Retinal pigment epithelial cell (primary cell): Measurements from ENCODE around the gene LIPE.

Source experiments
- DNase-seq: peaks from one replicate; pipeline ENCODE4 v3.0.0-alpha.2; 2010; ENCODE audit warnings: low read depth
- H3K4me3 ChIP-seq: 2 replicates; pipeline ENCODE4 v1.5.1; 2011; ENCODE audit warnings: mild to moderate bottlenecking, low read length, control low read depth, moderate library complexity
- CTCF ChIP-seq: conservative IDR thresholded peaks from 2 replicates; pipeline ENCODE4 v1.5.1; 2011; ENCODE audit warnings: low read depth, low read length, control low read depth, inconsistent platforms

The LIPE gene

GRCh38 chr19:42443944-42444398 lies 16.8 kb upstream of the LIPE start:
- TF ChIP-seq CTCF: no peak
- DNase-seq: no peak
- no peak overlapping the region for H3K4me3 ChIP-seq

DNA sequence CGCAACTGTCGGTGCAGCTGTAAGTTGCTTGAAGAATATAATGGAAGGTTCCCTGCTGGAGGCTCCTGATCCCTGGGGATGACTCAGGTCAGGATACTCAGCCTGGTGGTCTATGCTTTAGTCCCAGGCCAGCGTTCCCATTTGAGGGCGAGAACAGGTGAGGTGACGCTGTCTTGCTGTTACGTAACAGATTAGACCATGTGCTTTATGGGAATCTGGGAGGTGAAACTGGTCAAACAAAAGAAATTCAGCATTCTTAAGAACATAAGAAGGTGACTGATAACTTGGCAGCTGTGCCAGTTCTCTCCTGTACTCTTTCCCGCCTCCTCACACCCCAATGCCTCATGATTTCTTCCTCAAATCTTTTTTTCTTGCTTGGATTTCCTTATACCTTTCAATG lies 15.6 kb upstream of the LIPE start, which contains the start of gene CXCL17:
Gene CXCL17, minus strand, starts transcription at position 114 of the 400 bp plus-strand sequence. CDS start 114 bp downstream, outside the sequence.
- TF ChIP-seq CTCF: no peak
- DNase-seq: no peak
- no peak within 1 kb of the TSS for H3K4me3 ChIP-seq

GRCh38 chr19:42441049-42441445 lies 13.9 kb upstream of the LIPE start:
- DNase-seq: no peak
- TF ChIP-seq CTCF: no peak
- no peak overlapping the region for H3K4me3 ChIP-seq

GRCh38 chr19:42440357-42441048 lies 13.3 kb upstream of the LIPE start:
- TF ChIP-seq CTCF: peak; percentile 95
- H3K4me3 ChIP-seq: no peak overlapping the region
- DNase-seq: no peak

GRCh38 chr19:42436006-42436405 lies 8.8 kb upstream of the LIPE start:
- H3K4me3 ChIP-seq: no peak overlapping the region
- no peak for DNase-seq

DNA sequence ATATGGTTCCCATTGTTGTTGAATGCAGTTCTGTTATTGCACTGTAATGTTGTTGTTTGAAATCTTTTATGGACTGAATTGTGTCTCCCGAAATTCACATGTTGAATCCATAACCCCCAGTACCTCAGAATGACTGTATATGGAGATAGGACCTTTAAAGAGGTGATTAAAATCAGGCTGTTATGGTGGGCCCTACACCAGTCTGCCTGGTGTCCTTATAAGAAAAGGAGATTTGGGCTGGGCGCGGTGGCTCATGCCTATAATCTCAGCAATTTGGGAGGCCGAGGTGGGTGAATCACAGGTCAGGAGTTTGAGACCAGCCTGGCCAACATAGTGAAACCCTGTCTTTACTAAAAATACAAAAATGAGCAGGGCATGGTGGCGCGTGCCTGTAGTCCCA lies 8.1 kb upstream of the LIPE start:
- H3K4me3 ChIP-seq: no peak overlapping the region
- no peak for TF ChIP-seq CTCF
- no peak for DNase-seq

More at GRCh38 chr19:42436006-42436405, 8.8 kb upstream of the LIPE start:
- no peak for TF ChIP-seq CTCF
